Epithelial cell of esophagus (primary cell): Measurements from ENCODE around the gene NAIF1.
"Not testable (repeated sequence)": the region's sequence is repeated elsewhere in the genome, so short reads cannot be mapped to it uniquely, and the experiment has no call there.

Source experiments
- DNase-seq: peaks from one replicate; pipeline ENCODE4 v3.0.0; 2010; ENCODE audit warnings: low read depth
- H3K4me3 ChIP-seq: 2 replicates; pipeline ENCODE4 v1.5.1; 2011; ENCODE audit warnings: mild to moderate bottlenecking, low read length, control low read depth
- TF ChIP-seq, protein P1 (sequence below): IDR thresholded peaks from 2 replicates; pipeline ENCODE4 v1.5.1; 2011; ENCODE audit warnings: low read depth, mild to moderate bottlenecking, low read length, control low read depth, inconsistent platforms; ENCODE audit not compliant: insufficient read depth; ENCODE audit errors: missing control alignments

Gene NAIF1

DNA sequence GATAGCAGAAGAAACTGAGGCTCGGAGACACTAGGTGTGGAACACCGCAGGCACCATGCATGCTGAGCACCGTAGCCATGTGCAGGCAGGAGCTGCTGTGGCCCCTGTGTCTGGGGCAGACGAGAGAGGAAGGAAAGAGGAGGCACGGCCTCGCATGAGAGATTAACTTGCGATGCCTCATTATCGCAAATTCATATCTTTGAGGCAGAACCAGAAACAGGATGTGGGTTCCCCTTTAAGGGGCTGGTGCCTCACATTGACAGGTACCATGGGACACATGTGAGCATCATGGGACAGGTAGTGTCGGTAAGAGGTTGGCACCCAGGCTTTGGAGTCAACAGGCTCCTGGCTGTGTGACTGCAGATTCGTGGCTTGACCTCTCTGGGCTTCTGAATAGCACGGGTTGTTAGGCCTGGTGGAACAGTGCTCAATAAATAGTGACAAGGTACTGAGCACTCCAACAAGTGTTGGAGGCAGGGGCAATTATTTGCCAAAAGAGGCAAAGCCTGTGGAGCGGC is 40.8 kb downstream of the NAIF1 start:
- TF ChIP-seq, protein P1, sequence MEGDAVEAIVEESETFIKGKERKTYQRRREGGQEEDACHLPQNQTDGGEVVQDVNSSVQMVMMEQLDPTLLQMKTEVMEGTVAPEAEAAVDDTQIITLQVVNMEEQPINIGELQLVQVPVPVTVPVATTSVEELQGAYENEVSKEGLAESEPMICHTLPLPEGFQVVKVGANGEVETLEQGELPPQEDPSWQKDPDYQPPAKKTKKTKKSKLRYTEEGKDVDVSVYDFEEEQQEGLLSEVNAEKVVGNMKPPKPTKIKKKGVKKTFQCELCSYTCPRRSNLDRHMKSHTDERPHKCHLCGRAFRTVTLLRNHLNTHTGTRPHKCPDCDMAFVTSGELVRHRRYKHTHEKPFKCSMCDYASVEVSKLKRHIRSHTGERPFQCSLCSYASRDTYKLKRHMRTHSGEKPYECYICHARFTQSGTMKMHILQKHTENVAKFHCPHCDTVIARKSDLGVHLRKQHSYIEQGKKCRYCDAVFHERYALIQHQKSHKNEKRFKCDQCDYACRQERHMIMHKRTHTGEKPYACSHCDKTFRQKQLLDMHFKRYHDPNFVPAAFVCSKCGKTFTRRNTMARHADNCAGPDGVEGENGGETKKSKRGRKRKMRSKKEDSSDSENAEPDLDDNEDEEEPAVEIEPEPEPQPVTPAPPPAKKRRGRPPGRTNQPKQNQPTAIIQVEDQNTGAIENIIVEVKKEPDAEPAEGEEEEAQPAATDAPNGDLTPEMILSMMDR = no peak
- no peak for DNase-seq
- no peak overlapping the region for H3K4me3 ChIP-seq

GRCh38 chr9:128025736-128026135 is 41.4 kb downstream of the NAIF1 start:
- DNase-seq = no peak
- TF ChIP-seq, protein P1 = no peak
- no peak overlapping the region for H3K4me3 ChIP-seq

DNA sequence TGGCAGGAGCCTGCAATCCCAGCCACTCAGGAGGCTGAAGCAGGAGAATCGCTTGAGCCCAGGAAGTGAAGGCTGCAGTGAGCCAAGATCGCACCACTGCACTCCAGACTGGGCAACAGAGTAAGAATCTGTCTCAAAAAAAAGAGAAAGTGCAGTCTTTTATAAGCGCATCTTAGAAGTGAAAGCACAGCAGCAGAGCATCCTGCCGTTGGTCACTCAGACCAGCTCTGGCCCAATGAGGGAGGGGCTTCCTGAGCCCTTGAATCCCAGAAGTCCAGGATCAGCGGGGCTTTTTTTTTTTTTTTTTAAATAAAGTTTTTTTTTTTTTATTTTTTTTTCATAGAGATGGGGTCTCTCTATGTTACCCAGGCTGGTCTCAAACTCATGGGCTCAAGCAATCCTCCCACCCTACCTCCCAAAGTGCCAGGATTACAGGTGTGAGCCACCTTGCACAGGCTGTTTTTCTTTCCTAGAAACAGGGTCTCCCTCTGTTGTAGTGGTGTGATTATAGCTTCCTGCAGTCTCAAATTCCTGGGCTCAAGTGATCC is 42.3 kb downstream of the NAIF1 start:
- H3K4me3 ChIP-seq = no peak overlapping the region
- DNase-seq = no peak
- TF ChIP-seq, protein P1 = no peak

- not testable (repeated sequence) for DNase-seq, H3K4me3 ChIP-seq
These were observed 43.4 kb downstream of the NAIF1 start for GRCh38 chr9:128023671-128024070.

- H3K4me3 ChIP-seq = no peak overlapping the region
- no peak for DNase-seq
- TF ChIP-seq, protein P1 = no peak
These were observed 44.2 kb downstream of the NAIF1 start for GRCh38 chr9:128022886-128023285.

DNA sequence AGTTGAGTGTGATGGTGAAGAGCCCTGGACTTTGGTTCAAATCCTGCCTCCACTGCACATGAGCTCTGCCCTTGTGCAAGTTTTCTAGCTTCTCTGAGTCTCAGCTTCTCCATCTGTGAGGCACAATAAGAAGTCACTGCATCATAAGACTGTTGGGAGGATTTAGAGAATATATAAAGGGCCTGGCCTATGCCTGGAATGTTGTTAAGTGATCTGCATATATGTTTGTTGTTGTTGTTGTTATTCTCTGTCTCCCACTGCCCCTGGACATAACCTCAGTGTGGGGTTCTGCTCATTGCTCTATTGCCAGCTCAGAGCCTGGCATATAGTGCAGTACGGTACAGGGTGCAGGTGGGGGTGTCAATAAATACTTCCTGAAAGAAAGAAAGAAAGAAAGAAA is 46.0 kb downstream of the NAIF1 start:
- TF ChIP-seq, protein P1 = no peak
- no peak for DNase-seq
- no peak overlapping the region for H3K4me3 ChIP-seq

DNA sequence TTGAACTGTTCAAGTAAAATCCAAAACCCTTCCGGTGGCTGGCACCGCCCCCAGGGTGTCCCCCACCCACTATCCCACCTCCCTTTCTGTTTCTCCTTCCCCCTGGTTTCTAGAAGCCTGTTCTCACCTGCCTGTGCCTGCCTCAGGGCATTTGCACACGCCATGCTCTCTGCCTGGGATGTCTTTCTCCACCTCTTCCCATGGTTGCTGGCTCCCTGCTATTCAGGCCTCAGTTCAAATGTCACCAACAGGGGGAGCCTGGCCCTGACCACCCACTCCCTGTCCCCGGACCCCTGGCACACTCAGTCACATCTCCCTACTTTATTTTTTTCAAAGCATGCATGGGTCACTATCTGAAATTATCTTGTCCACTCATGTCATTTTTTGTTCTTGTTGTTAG is 46.4 kb downstream of the NAIF1 start:
- H3K4me3 ChIP-seq = no peak overlapping the region
- TF ChIP-seq, protein P1 = no peak
- DNase-seq = no peak

- DNase-seq = no peak
- H3K4me3 ChIP-seq = no peak overlapping the region
- TF ChIP-seq, protein P1 = no peak
These were observed 51.4 kb downstream of the NAIF1 start for GRCh38 chr9:128015696-128016095.
